Measurements from ENCODE around the gene CYTL1. TPM values are rescaled to one million over a fixed set of nuclear protein-coding genes. Genes with fewer than 3 reads are reported as not detected.
"Not testable (repeated sequence)": the region's sequence is repeated elsewhere in the genome, so short reads cannot be mapped to it uniquely, and the experiment has no call there.

The CYTL1 gene
- polyA plus RNA-seq, 4 donors: 8.9 to 11.6 (median 9.6) TPM

DNA sequence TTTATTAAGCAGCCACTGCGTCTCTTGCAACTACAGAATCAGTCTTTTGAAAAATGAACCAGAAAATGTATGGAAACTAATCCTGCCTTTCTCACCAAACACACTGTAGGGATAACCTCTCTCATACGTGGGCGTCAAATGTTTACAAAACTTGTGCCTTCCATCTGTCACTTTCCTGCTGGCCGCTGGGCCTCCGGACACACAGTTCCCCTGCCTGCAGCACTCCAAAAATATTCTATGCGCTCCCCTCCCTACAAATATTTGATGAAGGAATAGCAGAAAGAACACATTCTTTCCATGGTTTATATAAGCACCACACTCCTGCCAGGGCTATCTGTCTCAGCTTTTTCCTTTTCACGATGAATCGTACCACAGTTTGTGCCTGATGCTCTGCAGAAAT lies 14.9 kb upstream of the CYTL1 start:
- DNase-seq (ENCODE audit: low read depth in 4 of 4, low spot score in 3 of 4): no peak

DNA sequence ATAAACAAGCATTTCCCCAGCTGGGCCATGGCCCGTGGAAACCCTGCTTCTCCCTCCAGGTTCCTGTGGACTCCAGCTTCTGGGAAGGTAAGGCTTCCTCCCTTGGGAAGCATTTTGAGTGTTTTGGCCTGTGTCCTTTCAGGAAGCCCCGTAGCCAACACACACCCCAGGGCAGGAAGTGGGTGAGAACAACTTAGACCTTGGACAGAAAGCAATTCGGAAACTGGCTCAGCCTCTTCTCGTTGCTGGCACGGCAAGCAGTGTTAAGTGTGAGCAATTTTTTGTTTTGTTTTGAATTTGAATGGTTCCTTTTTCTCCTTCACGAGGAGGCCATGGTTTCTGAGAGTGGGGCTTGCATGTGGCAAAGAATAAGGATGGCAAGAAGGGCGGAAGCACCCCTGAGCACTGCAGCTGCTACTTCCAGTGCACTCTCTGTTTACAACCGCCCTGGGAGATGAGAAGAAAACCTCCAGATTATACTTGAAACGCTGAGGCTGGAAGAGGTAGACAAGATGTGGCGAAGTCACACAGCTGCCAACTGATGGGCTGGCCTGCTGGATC lies 14.1 kb upstream of the CYTL1 start:
- DNase-seq (ENCODE audit: low read depth in 4 of 4, low spot score in 3 of 4): no peak

- no peak for DNase-seq (ENCODE audit: low read depth in 4 of 4, low spot score in 3 of 4)
Measured at GRCh38 chr4:5032813-5033212, 13.6 kb upstream of the CYTL1 start.

- no peak for DNase-seq (ENCODE audit: low read depth in 4 of 4, low spot score in 3 of 4)
Measured at GRCh38 chr4:5030927-5031326, 11.7 kb upstream of the CYTL1 start.

GRCh38 chr4:5030221-5030620 lies 11.0 kb upstream of the CYTL1 start:
- no peak for DNase-seq (ENCODE audit: low read depth in 4 of 4, low spot score in 3 of 4)

DNA sequence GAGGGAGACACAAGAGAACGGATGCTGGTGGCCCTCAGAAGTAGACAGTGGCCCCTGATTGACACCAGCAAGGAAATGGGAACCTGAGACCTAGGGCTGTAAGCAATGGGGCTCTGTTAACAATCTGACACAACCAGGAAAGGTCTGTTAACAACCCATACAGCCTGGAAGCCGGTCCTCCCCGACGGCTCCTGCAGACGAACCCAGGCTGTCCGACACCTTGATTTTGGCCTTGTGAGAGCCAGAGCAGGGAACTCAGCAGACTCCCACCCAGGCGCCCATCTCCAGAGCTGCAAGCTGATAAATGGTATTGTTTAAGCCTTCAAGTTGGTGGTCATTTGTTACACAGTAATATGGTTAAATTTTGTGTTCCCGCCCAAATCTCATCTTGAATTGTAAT lies 10.2 kb upstream of the CYTL1 start:
- no peak for DNase-seq (ENCODE audit: low read depth in 4 of 4, low spot score in 3 of 4)

DNA sequence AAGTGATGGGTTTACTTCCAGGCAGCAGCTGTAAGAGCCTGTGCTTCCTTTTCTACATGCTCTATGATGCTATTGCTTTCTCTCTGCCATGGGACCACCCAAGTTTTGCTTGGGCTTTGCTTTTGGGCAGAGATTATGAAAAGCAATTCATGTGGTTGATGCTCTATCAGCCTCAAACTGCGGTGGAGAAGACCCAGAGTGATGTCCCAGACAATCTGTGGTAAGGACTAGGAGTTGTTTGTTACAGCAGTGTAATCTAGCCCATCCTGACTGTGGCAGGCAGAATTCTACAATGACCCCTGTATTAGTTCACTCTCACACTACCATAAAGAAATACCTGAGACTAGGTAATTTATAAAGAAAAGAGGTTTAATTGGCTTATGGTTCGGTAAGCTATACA lies 9.2 kb upstream of the CYTL1 start:
- no peak for DNase-seq (ENCODE audit: low read depth in 4 of 4, low spot score in 3 of 4)

GRCh38 chr4:5027346-5027745 lies 8.1 kb upstream of the CYTL1 start:
- DNase-seq (ENCODE audit: low read depth in 4 of 4, low spot score in 3 of 4): no peak

GRCh38 chr4:5026371-5026770 lies 7.1 kb upstream of the CYTL1 start:
- no peak for DNase-seq (ENCODE audit: low read depth in 4 of 4, low spot score in 3 of 4)

- no peak for DNase-seq (ENCODE audit: low read depth in 4 of 4, low spot score in 3 of 4)
Measured at GRCh38 chr4:5024673-5025072, 5.4 kb upstream of the CYTL1 start.

DNA sequence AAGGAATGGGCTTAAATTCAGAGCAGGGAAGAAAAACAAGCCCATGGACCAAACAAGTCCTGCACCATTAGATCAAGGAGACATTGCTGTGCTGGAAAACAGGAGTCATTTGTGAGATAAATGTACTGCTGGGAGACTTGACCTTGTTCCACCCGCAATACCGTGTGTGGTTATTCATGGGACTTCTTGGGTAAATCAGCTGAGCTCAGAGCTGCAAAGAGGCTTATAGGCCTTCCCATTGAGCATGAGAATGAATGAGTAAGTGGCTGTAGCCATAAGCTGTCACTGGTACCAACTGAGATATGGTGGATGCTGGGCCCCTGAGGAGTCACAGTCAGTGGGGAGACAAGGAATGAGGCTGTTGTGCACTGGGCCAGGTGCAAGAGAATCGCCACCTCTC lies 2.3 kb upstream of the CYTL1 start:
- DNase-seq (ENCODE audit: low read depth in 4 of 4, low spot score in 3 of 4): no peak

- DNase-seq (ENCODE audit: low read depth in 4 of 4, low spot score in 3 of 4): no peak
Measured at GRCh38 chr4:5020341-5020740, 1.1 kb upstream of the CYTL1 start.

GRCh38 chr4:5019796-5020195 lies 538 bp upstream of the CYTL1 start:
- DNase-seq (ENCODE audit: low read depth in 4 of 4, low spot score in 3 of 4): no peak

DNA sequence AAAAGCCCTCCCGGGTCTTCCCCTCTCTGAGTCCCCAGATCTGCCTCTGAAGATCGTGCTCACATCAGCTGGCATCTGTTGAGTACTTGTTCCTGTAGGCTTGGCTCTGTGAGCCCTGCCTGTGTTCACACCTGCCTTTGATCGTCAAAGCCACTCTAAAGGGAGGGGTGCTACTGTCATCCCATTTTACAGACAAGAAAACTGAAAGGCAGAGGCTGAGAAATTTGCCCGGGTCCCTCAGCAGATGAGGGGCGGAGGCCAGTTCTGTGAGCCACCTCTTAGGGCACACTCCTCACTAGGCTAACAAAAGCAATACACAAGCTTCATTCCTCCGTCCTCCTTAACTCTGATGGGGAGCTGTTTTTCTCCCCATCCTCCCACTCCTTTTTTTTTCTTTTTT lies 655 bp downstream of the CYTL1 start:
- DNase-seq (ENCODE audit: low read depth in 4 of 4, low spot score in 3 of 4): no peak

- DNase-seq (ENCODE audit: low read depth in 4 of 4, low spot score in 3 of 4): no peak
Measured at GRCh38 chr4:5018096-5018495, 1.2 kb downstream of the CYTL1 start.

DNA sequence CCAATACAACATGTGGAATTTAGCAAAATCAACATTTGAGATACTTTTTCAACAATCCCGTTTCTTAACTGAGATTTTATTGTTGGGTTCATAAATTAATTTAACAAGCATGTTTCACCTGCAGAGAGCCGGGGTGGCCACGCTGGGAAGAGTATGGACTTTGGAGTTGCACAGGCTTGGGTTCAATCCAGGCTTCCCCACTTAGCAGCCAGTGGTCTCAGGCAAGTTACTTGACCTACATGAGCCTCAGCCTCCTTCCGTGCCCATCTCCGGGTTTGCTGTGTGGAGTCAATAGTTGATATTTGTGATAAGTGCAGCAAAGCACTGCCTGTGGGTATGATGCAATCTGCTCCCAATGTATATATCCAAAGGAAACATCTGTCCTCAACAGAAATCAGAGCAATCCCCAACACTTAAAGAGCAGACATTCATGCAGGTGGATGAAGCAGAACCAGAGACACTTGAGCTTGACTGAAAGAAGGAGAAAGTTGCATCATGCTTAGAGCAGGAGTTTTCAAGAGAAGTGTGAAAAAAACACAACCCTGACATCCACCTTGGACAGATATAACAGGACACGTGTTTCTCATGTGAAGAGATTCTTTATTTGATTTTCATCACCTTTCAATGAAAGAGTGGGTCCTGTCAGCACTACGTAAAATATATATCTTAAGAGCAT lies 5.1 kb downstream of the CYTL1 start:
- DNase-seq (ENCODE audit: low read depth in 4 of 4, low spot score in 3 of 4): no peak

DNA sequence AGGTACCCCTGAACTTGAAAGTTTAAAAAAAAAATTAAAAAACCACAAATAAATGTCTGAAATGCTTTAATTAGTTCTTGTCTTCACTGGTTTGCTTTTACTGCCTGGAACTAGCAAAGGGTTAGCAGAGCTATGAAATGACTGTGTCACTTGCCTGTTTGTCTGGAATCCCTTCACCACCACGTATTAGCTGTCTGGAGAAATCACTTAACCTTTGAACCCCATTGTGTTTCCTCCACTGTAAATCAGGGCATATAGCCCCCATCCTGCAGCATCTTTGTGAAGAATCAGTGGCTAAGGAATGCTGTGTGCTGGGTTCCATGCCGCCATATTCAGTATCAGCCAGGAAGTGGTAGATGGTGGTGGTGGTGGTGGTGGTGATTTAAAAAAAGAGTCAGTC lies 6.3 kb downstream of the CYTL1 start:
- no peak for DNase-seq (ENCODE audit: low read depth in 4 of 4, low spot score in 3 of 4)

DNA sequence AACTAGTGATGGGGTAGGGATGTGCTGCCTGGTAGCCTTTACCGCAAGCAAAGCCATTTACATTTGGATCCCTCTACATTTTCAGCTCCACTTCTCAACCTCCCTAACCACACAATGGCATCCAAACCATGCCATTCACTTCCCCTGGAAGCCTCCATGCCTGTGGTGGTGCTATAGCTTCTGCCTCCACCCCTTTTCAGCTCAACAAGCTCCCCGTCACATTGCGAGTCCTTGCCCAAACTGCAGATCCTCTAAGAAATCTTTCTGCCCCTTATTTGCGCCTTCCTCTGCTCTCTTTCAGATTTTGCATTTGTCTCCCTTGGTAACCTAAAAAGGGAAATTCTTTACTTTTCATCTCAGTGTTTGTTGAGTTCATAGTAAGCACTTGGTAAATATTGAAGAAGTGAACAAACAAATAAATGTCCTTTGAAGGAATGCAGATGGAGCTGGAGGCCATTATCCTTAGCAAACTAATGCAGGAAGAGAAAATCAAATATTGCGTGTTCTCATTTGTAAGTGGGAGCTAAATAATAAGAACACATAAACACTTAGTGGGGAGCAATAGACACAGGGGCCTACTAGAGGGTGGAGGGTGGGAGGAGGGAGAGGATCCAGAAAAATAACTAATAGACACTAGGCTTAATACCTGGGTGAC lies 6.9 kb downstream of the CYTL1 start:
- DNase-seq (ENCODE audit: low read depth in 4 of 4, low spot score in 3 of 4): no peak

GRCh38 chr4:5010984-5011383 lies 8.3 kb downstream of the CYTL1 start:
- no peak for DNase-seq (ENCODE audit: low read depth in 4 of 4, low spot score in 3 of 4)

DNA sequence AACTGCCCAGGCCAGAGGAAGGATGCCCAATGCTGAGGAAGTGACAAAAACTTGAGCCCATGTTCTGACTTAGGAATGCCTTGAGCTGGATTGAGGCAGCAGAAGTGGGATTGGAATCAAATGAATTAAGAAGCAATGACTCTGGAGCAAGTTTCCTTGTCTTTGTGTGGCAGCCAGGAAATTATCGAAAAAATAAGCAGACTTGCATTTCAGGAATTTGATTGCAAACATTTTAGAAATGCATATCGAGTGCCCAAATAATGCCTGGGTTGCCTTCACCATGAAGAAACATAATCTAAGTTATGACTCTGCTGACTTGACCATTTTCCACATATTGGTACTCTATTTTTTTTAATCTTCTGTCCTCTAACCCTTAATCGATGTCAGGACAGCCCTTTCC lies 9.5 kb downstream of the CYTL1 start:
- no peak for DNase-seq (ENCODE audit: low read depth in 4 of 4, low spot score in 3 of 4)

DNA sequence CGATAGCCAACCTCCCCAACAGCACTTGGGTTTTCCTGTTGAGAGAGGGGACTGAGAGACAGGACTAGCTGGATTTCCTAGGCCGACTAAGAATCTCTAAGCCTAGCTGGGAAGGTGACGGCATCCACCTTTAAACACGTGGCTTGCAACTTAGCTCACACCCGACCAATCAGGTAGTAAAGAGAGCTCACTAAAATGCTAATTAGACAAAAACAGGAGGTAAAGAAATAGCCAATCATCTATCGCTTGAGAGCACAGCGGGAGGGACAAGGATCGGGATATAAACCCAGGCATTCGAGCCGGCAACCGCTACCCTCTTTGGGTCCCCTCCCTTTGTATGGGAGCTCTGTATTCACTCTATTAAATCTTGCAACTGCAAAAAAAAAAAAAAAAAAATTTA lies 12.3 kb downstream of the CYTL1 start:
- DNase-seq (ENCODE audit: low read depth in 4 of 4, low spot score in 3 of 4): not testable (repeated sequence)

- no peak for DNase-seq (ENCODE audit: low read depth in 4 of 4, low spot score in 3 of 4)
Measured at GRCh38 chr4:5004496-5004895, 14.8 kb downstream of the CYTL1 start.
